GM19438 (cell line): Measurements from ENCODE around the gene C1orf116.

Source experiments
- ATAC-seq: cut with Tn5 transposase; IDR thresholded peaks from one replicate; pipeline ENCODE4 v1.9.1; 2021; ENCODE audit warnings: low read depth; ENCODE audit not compliant: unreplicated experiment

Gene C1orf116

DNA sequence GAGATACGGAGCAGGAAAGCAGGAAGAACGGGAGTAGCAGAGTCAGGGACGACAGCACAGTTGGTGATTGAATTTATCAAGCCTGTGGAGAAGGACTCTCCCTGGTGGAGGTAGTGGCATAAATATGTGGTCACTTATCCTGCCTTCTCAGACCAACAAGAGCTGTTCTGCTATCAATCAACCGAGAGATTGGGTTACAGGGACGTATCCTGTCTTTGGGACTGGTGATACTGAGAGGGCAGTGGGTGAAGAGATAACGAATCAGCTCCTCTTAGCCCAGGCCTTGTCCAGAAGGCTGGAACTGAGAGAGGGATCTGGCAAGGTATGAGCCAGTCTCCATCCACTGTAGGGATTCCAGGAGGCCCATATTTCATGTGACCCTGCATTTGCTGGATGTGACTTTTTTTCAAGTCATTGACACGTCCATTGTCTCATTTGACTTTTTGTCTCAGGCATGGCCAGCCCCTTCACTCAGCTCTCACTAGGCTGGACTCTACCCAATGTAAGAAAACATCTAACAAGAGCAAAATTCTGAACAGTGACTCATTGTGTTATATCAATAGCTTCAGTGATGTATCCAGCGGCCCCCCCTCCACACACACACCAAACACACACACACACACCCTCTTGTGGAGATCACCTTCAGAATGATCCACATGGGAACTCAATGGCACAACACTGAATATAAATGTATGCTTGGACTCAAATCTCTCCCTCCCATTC lies 11.3 kb downstream of the C1orf116 start:
- no peak for ATAC-seq

DNA sequence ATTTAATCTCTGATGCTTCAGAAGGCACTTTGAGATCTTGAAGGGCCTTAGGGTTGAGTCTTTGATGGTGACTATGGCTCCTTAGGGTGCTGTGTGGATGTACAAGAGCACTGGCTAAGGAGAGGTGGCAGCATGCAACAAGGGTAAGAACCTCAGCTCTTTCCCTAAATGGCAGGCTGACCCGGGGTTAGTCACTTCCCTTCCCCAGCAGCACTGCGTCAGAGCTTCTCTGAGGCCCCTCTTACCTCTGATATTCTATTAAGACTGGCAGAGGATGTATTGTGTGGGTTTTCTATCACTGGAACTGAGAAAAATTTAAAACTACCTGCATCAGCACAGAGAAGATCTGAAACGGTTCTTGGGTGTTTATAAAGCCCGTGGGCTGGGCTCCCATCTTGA lies 11.8 kb downstream of the C1orf116 start:
- ATAC-seq: no peak

DNA sequence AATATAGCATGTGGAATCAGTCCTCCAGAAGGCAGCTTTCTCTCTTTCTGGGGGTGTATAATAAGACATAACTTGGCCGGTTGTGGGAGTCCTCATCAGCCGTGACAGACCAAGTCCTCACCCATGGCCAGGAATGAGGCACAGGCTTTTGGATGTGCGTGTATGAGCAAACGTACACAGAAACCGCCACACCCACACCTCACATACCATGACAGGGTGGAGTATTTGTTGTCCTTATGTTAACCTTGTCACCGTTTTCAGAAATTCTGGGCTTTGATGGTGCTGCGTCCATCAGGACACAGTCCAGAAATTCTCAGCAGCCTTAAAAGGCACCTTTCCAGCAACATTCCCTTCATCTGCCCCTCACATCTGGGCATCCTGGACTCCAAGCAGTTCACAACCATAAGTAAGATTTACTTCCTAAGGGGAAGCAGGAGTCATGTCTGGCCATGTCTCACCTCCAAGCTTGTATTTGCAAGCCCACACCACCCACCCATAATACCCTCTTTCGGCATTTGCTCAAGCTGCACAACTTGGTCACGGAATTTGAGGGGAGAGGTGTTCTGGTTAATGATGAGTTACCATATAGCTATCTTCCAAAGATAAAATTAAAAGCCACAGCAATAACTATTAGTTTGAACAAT lies 12.4 kb downstream of the C1orf116 start:
- ATAC-seq: no peak

DNA sequence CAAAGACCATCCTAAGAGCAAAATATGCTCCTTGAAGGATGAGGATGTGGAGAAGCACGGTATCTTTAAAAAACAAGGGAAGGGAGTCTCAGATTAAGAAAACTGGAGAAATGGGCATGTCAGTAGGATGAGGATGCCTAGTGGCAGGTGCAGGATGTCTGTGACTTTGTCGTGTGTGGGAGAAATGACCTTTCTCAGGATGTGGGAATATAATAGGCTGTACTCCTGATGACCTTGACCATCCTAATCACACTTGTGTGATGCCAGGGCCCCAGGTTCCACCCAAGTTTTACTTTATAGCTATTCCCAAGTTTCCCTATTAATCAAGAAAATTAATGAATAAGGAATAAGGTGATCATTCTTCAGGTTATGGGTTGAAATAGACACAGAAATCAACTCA lies 12.9 kb downstream of the C1orf116 start:
- ATAC-seq: no peak

DNA sequence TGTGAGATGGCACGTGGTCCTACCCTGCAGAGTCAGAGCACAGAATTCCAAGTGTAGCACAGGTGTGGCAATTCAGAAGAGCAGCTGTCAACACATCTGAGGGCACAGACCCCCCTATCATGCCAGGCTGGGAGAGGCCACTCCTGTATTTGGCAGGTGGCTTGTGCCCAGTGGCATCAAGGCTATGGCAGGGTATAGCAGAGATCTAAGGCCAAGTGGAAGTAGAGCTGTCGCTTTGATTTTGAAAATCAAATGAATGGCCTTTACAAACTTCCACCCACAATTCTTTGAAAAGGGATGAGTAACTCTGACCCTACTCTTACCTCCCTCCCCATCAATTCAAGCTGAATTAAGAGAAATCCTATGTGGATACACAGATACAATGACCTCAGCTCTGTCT lies 13.4 kb downstream of the C1orf116 start:
- no peak for ATAC-seq

DNA sequence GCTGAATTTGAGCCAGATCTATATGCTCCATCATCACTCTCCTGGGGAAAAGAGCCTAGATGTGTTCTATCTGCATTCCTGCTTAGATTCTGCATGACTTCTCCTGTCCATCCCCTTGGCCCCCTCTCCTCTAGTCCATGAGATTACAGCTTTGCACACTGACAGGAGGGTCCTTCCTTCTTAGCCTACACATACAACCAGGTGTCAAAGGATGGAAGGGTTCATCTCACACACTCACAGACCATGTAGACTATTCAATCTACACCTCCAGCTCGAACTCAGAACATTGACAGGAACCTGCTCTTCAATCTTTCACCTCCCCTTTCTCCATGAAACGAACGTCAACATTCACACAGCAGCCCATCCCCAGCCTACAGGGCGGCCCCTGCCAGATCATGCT lies 13.8 kb downstream of the C1orf116 start:
- no peak for ATAC-seq

DNA sequence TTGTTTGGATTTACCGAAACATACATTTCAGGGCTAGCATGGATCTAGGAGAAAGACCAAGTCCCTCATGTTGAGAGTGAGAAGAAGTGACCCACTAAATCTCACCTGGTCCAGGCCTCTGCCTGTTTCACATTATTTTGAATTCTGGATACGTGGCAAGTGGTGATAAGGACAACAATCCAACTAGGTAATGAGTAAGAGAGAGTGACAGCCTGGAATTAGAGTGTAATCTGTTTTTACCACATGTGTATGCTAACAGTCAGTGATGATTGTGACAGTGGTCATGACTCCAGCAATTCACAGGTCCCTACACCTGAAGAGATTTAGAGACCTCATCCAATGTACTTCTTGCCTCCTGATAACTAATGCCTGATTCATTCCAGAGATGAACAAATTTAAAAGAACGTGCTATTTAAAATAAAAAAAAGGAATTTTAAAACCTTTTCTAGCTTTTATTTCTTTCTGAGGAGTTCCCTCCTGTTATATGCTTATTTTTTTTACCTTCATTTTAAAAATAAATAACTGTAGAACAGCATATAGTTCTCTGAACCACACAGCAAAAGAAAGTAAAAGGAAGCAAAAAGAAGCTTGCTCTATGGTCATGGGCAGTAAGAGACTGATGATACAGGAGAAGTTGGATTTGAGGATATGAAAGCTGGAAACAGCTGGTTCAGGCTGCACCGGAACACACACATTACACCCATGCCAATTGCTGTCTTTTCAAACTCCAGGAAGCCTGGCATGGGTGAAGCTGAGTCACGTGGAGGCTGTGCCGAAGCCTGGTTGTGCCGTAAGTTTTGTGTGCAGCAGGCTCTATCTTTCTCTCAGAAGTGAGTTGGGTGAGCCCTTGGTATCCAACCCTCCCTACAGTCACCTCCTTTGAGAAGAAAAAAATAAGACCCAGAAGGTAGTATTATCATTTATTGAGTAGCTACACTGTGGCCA lies 14.7 kb downstream of the C1orf116 start:
- no peak for ATAC-seq

DNA sequence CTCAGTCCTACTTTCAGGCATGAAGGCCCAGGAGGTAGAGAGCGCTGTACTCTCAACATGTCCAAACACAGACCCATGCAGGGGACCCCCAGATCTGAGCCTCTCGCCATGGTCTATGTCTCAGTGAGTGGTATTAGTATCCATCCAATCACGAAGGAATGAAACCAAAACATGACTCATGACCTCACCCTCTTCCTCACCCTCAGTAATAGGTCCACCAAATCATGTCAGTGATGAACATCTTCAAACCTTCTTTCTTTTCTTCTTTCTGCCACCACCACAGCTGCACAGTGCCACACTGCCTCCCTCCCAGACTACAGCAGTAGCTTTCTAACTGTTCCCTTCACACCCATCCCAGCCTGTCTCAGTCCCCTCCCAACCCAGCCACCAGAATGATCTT lies 16.8 kb downstream of the C1orf116 start:
- no peak for ATAC-seq

DNA sequence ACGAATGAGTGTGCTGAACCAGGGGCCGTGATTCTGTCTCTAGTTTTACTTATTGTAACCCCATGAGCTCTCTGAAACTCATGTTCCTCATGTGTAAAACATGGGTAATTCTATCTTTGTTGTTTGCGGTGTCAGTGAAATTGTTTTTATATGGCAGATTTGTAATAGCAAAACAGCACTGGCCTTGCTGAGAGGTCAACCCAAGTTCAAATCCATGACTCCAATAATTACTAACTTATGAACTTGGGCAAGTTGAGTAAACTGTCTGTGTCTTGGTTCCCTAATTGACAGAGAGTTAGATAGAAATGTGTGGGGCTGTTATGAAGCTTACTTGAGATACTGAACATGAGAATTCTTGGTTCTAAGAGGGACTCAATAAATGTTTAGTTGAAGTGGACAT lies 17.8 kb downstream of the C1orf116 start:
- ATAC-seq: no peak

DNA sequence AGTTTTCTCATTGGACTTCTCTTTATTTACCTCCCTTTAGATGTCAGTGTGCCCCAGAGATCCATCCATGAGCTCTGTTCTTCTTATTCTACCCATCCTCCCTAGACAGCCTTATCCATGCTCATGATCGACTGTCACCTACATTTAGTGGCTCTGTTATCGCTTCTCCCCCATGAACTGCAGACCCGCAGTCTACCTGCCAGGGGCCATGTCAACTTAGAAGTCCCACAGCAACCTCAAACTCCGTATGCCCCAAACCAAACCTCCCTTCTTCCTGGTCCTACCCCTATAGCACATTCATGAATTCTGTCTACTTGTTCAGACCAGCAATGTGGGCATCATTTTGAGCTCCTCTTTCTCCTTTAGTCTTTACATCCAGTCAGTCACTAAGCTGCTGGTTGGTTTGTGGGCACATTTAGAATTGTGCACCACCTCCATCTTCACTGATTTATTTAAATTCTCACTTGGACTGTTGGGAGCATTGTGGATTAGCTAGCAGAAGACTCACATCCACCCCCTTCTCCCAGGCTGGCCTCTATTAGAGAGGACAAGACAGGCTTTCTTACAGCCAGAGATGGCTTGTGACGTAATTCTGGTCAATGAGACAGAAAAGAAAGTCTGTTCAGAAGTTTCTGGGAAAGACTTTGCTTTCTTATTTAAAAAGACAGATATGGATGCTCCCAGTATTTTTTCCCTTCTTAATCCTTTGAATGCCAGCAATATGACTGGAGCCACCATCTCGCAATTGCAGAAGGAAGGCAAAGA lies 19.1 kb downstream of the C1orf116 start:
- ATAC-seq: no peak

DNA sequence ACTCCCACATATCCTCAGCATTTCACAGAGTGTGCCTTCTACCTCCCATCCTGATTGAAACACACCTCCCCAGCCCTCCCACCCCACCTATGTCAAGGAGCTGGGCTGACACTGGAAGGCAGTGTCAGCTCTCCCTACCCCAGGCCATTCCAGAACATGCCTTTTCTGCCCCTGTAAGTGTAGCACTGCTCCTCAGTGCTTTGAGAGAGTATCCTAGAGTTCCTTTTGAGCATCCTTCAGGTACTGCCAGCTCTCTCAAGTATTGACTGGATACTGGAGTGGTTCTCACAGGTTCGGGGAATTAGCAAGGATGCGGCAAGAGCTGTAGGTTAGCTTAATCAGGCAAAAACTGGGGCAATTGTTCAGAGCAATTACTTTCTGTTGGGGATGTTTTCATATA lies 21.8 kb downstream of the C1orf116 start:
- no peak for ATAC-seq

DNA sequence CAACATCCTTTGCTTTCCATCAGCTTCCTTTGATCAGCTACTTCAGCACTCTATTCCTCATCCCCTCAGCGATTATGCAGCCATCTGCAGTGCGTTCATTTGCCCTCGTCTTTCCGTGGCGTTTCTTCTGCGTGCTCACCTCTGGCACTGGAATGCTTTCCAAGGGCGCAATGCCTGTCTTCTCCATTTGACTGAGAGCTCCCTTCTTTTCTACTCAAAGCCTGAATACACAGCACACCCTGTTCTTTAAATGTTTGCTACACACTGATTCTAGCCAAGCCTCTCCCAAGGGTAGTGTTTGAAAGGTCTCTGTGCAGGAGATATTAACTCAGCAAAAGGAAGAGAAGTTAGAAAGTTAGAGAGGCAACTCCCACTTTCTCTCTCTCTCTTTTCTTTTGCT lies 22.6 kb downstream of the C1orf116 start:
- no peak for ATAC-seq

DNA sequence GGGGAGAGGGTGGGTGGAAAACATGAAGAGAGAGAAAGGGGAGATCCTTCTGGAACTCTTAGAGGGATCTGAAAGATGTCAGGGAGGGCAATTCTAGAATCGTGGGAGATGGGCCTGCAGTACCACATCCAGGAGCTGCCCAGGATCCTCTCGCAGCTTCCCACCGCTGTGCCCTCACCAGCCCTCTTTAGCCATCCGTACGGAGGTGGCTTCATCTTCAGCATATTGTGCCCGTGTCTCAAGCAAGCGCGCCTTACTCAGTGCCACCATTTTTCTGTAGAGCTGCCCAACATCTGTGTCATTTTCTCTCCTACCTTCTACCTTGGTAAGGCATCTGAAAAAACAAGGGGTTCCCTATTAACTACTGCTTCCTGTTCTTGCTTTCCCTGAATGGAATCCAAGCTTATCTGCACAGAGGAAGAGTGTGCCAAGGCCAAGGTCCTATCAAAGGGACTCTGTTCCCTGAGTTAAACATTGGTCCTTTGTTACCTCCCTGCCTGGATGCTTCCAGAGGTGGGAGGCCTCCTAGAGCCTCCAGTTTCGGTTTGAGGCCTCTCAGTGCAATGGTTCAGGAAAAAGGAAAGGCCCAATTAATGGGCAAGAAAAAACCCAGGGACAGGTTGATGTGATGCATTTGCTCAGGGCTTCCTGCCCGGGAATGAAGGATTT lies 23.2 kb downstream of the C1orf116 start:
- no peak for ATAC-seq

DNA sequence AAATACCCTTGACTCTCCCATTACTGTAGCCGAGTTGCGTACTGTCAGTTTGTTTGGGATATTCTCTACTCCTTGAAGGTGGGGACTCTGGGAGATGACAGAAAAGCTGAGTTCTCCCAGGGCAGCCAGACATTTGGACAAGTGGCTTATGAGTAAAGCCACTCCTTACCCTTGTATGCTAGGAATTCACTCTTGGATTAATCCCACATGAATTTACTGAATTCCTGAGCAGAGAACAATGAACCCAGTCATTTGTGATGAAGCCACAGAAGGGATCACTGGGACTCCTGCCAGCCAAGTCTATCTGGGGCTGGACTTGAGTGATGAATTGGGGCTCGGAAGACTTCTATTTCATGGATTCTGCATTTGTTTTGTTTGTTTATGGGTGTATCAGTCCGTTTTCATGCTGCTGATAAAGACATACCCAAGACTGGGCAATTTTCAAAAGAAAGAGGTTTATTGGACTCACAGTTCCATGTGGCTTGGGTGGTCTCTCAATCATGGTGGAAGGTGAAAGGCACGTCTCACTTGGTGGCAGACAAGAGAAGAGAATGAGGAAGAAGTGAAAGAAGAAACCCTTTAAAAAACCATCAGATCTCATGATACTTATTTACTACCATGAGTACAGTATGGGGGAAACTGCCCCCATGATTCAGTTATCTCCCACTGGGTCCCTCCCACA lies 25.1 kb downstream of the C1orf116 start:
- no peak for ATAC-seq

DNA sequence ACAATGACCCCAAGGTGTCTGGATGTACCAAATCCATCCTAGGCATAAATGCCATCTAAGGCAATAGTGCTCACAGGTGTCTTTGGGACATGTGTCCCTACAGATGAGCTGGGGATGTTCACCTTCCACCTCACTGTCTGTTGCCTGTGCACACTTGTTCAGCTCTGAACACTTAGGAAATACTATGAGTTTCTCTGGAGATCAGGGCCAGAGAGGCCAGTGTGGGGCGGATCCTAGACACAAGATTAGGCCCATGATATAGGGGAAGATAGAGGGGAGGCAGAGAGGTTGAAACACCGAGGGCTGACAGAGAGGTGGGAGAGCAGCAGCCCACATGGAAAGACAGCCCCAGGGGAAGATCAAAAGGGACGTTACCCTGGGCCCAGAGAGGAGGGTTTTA lies 25.6 kb downstream of the C1orf116 start:
- no peak for ATAC-seq

DNA sequence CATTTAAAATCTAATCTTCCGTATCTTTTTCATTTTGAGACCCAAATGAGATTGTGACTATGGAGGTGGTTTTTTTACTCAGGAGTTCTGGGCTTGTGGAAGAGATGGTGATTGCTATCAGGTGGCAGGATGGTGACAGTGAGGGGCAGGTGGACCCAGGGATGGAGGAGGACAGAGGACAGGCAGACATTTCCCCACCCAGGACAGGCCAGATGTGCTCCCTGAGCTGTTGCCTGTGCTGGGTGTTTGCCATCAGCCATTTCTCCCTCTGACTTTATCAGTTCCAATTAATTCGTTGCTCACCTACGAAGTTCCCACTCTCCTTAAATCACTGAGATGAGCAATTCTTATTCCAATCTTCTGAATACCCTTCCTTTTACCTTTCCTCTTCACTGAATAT lies 26.5 kb downstream of the C1orf116 start:
- ATAC-seq: no peak

DNA sequence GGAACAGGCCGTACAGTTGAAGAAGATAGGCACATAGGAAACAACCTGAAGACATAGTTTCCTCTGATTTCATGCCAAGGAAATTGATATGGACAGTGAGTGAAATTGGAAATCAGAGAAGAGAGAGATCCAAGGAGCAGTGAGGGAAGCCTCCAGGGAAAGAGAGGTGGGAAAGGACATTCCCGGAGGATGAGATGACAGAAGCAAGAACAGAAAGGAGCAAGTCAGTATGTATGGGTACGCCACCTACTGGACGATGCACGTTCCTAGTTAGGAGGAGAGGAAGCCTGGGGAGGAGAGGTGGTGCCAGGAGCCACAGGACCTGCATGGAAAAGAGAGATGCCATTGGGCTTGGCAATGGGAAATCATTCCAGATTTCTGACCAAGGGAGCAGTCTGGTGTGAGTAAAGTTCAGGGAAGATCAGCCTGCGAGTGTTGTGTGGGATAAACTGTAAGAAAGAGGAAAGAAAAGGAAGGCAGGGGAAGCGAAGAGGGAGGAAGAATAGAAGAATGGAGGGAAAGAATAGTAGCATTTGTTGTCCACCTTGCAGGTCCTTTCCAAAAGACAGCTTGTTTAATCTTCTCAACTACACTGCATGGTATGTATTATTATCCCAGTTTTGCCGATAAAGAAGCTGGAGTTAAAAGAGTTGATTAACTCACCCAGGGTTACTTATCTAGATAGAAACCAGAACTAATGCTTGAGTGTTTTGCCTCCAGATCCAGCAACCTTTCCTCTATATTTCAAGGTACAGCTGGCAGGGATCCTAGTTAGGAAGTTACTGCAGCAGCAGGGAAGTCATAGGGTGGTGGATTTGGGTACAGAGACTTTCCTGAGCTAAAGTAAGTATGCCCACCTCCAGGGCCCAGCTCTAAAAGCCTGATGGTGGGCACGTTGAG lies 27.4 kb downstream of the C1orf116 start:
- no peak for ATAC-seq

DNA sequence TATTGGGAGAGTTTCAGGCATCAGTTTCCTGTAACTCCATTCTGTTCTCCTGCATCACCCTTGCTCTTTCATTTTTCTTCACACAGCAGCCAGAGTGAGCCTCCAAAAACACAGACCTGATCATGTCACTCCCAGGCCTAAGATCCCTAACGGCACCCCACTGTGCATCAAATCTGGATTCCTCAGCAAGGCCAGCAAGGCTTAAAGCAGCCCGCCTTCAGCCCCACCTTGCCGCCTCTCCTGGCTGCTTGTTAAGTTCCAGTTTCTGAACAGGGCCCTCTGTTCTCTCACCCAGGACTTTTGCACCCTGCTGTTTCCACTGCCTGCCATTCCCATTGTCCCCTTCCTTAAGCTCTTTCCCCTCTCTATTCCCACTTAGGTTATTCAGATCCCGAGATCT lies 29.3 kb downstream of the C1orf116 start:
- no peak for ATAC-seq

DNA sequence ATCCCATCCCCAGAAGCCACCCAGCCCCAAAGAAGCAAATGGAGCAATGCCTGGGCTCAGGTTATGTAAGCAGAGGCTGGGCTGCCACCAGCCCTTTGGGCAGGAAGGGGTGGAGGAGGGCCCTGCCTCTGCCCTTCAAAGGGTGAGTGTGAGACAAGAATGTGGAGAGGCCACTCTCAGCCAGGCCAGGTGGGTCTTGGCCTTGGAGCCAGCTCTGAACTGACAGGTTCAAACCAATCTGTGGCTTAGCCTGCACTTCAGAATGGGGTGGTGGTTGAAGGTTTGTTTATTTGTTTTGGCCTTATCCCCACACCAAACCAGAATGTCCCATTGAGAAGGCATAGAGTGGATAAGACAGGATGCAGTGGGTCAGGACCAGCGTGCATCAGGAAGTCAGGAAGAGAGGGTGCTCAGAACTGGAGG lies 29.8 kb downstream of the C1orf116 start:
- no peak for ATAC-seq
